NCI-H226 (cell line): ENCODE results near the gene CANX.

Experiments
- DNase-seq: peaks from one replicate; pipeline ENCODE4 v3.0.0-alpha.2; 2015

CANX gene

GRCh38 chr5:179759581-179760551 is 61.1 kb downstream of the CANX start:
- DNase-seq = no peak

GRCh38 chr5:179762079-179762780 is 63.5 kb downstream of the CANX start:
- DNase-seq = no peak

DNA sequence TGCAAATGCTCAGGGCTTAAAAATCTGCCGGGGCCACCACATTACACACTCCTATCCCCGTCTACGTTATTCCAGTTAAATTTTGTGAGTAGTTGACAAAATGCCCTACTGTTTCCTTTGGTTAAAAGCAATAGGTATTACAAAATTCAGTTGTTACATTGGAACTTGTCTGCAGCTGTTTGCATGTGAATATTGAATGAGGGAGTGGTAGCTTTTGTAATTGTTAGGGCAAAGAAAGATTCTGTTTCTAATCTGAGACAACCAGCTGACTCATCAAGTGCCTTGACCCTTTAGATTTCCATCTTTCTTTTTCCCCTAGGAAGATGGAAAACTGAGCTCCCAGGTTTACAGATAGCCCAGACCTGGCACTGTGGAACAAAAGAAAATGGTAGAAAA is 64.0 kb downstream of the CANX start:
- no peak for DNase-seq

DNA sequence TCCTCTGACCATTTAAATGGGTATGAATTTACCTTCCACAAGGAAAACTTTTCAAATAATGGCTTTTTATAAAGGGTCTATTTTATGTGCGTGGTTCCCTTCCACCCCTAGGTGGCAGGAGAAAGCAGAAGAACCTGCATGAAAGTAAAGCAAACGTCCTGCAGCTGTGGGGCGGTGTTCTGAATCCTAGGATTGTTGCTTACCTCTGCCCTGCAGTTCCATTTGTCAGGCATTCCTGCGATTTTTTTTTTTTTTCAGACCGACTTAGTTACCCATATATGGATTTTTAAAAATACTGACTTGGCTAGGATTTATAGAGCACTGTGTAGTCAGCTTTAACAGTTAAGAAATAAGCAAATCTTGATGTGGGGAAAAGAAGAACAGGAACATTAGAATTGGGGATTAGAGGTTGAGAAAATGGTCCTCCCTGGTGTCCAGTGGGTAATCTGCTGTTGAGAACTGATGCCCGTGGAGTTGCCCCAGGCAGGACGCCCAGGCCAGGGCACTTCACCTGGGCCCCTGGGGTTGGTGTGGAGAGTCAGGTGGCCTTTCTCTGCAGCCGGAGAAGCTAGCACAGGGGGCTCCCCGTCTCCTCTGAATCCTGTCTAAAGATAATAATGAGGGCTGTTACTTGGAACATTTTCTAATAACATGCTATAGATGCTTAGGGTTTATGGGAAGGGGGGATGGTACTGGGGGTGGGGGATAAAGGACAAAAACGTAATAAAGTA is 64.6 kb downstream of the CANX start:
- peak; percentile 47 for DNase-seq

DNA sequence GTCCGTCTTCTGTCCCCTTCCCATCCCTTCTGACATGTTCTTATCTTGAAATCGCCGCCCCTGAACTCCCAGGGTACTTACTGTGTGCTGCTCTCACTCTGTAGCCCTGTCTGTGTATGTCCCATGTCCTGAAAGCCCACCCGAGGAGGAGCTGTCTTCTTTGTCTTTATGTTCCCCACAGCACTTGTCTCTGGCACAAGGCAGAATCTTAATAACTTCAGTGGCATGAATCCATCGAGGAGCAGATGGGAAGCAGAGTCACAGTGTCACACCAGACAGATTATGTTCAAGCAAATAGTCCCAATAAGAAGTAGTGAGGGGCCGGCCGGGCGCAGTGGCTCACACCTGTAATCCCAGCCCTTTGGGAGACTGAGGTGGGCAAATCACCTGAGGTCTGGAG is 65.3 kb downstream of the CANX start:
- no peak for DNase-seq

- DNase-seq = peak; percentile 83
These were observed 66.6 kb downstream of the CANX start for GRCh38 chr5:179765400-179765799.

DNA sequence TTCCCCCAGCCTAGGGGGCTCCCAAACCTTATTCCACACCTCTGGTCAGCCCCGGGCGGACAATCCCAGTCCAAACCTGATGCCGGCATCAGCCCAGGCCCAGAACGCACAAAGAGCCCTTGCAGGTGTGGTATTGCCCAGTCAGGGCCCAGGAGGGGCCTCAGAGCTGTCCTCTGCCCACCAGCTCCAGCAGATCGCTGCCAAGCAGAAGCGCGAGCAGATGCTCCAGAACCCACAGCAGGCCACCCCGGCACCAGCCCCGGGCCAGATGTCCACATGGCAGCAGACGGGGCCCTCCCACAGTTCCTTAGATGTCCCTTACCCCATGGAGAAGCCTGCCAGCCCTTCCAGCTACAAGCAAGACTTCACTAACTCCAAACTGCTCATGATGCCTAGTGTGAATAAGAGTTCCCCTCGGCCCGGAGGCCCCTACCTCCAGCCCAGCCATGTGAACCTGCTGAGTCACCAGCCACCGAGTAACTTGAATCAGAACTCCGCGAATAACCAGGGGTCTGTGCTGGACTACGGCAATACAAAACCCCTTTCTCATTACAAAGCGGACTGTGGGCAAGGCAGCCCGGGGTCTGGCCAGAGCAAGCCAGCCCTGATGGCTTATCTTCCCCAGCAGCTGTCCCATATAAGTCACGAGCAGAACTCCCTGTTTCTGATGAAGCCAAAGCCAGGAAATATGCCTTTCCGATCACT is 67.4 kb downstream of the CANX start:
- DNase-seq = no peak

DNA sequence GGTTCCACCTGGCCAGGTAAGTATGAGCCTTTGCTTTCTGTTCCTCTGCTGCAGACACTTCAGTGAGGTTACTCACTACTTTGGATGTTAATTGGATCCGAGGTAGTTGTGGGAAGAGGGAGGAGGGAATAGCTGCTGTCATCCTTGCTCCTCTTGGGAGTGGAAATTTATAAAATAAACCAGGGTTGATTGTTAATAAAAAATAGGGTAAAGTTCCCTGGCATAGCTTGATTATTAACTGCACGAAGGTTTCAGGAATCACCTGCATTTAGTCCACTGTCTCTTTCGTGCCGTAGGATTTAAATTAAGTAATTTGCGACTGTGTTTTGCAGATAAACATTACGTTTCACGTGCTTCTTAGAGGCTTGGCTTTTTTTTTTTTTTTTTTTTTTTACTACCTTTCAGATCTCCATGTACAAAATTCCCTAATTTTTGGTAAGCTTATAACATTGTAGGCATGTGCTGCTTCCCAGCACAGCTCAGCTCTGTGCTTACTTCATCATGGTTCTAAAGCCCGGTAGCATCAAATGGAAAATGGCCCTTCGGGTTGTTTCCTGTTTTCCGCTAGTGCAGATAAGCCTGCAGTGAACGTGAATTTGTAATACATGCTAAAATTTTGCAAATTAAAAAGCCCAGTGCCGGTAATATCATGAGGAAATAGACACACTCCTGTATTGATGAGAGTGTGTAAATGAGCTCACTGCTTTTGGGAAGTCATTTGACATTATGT is 68.1 kb downstream of the CANX start:
- DNase-seq = no peak

DNA sequence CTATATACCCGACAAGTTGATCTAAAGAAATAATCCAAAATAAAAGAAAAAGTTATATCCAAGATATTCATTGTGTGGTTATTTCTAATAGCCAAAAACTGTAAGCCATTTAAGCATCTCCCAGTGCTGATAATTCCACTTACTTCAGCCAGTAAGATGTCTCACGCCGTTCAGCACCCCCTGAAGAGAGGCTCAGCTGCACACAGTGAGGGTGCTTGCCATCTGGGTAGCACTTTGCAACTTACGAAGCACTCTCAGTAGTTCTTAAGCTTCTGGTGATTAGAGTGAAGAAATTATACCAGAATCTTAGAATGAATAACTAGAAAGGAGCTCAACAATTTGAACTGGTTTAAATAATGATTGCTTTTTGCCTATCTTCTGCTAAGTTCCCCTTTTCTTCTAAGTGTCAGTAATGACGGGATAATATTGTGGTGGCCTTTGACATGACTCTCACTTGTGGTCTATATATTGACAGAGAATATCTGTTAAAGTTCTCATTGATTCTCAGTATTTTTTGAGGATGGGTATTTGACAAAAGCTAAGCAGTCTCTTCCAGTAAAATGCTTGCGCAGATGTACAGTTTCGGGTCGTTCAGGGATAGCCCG is 68.8 kb downstream of the CANX start:
- DNase-seq = no peak

GRCh38 chr5:179768326-179769085 is 69.7 kb downstream of the CANX start:
- DNase-seq = no peak

DNA sequence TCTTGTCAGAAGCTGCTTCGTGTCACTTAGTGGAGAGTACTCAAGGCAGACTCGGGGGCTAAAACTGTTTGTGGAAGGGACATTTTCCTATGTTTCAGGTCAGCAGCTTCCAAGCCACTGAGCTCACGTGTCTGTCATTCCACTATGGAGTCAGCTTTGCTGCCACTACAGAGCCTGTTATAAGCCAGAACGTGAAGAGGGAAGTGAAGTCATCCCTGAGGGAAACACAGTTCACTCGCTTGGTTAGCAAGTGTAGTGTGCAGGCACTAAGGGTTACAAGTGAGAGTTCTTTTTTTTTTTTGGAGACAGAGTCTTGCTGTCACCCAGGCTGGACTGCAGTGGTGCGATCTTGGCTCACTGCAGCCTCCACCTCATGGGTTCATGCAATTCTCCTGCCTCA is 70.5 kb downstream of the CANX start:
- DNase-seq = no peak

GRCh38 chr5:179769796-179770195 is 71.0 kb downstream of the CANX start:
- DNase-seq = no peak

- no peak for DNase-seq
These were observed 72.6 kb downstream of the CANX start for GRCh38 chr5:179771311-179771895.

- DNase-seq = no peak
These were observed 73.6 kb downstream of the CANX start for GRCh38 chr5:179772351-179772750.

DNA sequence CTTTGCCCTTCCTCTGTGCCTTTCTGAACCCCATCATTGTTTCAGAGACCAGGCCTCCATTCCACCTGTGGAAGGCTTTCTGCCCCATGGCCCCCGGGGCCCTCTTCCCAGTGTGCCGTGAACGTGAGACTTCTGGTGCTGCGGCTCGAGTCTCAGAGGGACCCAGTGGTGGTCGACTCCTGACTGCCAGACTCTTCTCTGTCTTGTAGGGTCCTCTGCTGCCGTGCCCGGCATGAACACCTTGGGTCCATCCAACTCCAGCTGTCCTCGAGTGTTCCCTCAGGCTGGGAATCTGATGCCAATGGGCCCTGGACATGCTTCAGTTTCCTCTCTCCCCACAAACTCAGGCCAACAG is 74.9 kb downstream of the CANX start:
- DNase-seq = no peak

GRCh38 chr5:179774442-179774841 is 75.7 kb downstream of the CANX start:
- no peak for DNase-seq

DNA sequence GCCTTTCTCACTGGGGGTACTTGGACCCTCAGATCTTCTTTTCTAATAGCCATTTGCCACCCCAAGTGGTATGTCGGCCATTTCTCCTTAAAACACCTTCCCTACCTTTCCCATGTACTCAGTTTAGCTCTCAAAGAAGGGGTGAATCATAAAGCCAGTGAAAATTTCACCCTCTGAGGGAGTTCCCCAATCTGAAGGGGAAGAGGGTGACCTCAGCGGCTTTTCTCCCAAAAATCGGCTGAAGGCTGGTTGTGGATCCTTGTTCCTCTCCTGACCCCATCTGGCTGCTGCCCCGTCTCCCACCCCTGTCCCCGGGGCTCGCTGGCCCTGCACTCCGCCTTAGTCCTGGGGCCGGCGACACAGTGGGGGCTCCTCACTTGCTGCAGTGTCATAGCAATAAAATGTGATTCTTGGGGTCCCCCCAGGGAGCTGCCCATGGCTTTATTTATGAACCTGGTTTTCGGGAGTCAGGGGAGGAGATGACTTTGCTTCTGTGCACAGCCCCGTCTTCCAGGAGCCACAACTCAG is 77.7 kb downstream of the CANX start:
- no peak for DNase-seq

DNA sequence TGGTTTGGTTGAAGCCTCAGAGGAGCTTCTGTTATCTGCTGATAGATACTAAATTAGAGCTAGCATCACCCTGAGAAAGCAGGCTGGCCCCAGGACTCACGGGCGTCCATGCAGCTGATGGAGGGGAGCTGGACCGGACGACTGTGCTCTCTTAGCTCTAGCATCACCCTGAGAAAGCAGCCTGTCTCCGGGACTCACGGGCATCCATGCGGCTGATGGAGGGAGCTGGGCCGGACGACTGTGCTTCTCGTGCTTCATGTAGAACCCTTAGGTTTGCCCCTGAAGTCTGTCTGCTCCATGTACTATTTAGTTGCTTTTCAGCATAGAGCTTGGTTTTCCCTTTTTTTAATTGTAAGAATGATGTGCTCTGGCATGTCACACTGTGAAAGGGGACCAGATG is 78.7 kb downstream of the CANX start:
- no peak for DNase-seq

- DNase-seq = no peak
These were observed 79.1 kb downstream of the CANX start for GRCh38 chr5:179777909-179778308.

DNA sequence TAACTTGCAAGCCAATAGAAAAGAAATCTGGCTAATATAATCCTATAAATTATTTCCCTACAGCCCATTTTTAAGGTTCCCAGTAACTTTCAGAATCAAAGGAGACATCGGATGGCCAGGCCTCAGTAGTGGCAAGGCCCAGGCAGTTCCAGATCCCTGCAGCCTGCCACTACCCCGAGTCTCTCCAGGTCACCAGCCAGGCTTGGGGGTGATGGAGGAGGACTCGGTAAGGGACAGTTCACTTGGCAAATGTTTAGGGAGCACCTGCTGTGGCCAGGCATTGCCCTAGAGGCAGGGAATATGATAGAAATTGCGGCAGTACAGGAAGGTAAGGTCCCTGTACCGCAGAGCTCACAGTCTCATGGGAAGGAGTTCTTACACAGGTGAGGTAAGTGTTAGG is 79.8 kb downstream of the CANX start:
- DNase-seq = no peak
